ENCODE results near the gene TCF7L2.

Gene TCF7L2

GRCh38 chr10:113144576-113144975 lies 194.5 kb downstream of the TCF7L2 start:
- Histone ChIP-seq H3K79me1 (replicated peaks; ENCODE audit: low read length, poor library complexity, severe bottlenecking) (peaks cover 46% of the 10 kb centered on the region), H2AFZ (ENCODE audit: low read depth, low read length) (no peak overlapping the region), H3K4me1 (ENCODE audit: control insufficient read depth, insufficient read depth, low read depth, low read length) (peaks cover 4% of the 10 kb centered on the region), H2BK120ac (ENCODE audit: low read depth, low read length) (no peak overlapping the region), H2BK12ac (ENCODE audit: low read length in 2 of 2) (no peak overlapping the region), H3K9me3 (ENCODE audit: control insufficient read depth, low read length) (no peaks in the 10 kb centered on the region), H3K4ac (ENCODE audit: low read depth in 1 of 2, low read length in 2 of 2) (no peak overlapping the region), H2BK5ac (ENCODE audit: low read depth, low read length, poor library complexity, severe bottlenecking) (no peak overlapping the region), H3K27ac (ENCODE audit: low read length, poor library complexity, severe bottlenecking) (no peak overlapping the region), H3K23ac (ENCODE audit: low read length in 2 of 2) (no peak overlapping the region), H3K4me2 (ENCODE audit: low read length, poor library complexity, severe bottlenecking) (no peak overlapping the region), H3K4me3 (ENCODE audit: insufficient read depth in 1 of 2, low read depth in 1 of 2, low read length in 2 of 2) (no peak overlapping the region), H3K36me3 (ENCODE audit: control insufficient read depth in 1 of 2, insufficient read depth in 2 of 2, low read depth in 1 of 2, low read length in 2 of 2) (peaks cover 36 to 84% of the 10 kb centered on the region in 2 experiments), H3K9ac (ENCODE audit: low read length) (no peak overlapping the region), H4K8ac (ENCODE audit: low read length) (no peak overlapping the region), H2AK5ac (ENCODE audit: low read length, severe bottlenecking) (no peak overlapping the region), H2BK15ac (ENCODE audit: low read depth, poor library complexity, severe bottlenecking) (no peak overlapping the region), H4K91ac (ENCODE audit: low read length) (no peak overlapping the region), H3K14ac (ENCODE audit: low read length in 2 of 2) (no peak overlapping the region), H3K27me3 (ENCODE audit: control insufficient read depth in 1 of 2, insufficient read depth in 1 of 2, low read length in 2 of 2) (no peaks in the 10 kb centered on the region), H3K18ac (ENCODE audit: low read depth in 1 of 2, low read length in 2 of 2) (no peak overlapping the region)
- WGBS, result 98% methylated on average over 5 of the region's 5 CpGs
- no peak for DNase-seq

DNA sequence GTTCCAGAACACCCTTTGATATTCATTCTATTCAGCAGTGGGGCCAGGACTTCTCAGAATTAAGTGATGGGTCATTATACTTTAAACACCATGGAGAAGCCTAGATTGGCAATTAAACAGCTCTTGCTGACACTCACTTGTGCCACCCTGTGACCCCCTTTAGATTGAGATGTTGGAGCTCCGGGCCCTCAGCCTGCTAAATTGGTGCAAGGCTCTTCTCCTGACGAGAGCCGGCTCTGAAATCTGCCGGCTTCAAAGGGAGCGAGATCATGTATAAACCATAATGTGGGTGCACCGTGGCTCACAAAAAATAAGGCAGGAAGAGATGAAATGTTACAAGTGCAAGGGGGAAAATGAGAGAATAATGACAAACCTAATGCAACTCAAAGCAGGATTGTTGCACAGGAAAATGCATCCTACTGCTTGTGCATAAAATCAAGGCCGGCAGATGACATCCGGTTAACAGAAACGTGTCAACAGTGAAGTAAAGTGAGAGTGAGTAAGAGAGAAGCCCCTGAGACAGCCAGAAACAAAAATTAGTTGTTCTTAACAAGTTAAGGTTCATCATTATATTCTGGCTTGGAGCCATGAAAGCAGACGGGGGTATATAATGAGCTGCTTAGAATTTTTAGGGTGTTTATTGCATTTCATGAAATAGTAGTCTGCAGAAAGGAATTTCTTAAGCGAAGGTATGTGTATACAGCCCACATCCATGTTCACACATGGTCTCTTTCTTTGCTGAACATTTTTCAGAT lies 198.2 kb downstream of the TCF7L2 start:
- H3K23ac ChIP-seq (ENCODE audit: low read length in 2 of 2), result no peak overlapping the region
- peaks cover 44 to 100% of the 10 kb centered on the region in 2 experiments for H3K36me3 ChIP-seq (ENCODE audit: control insufficient read depth in 1 of 2, insufficient read depth in 2 of 2, low read depth in 1 of 2, low read length in 2 of 2)
- no peak overlapping the region for H3K4ac ChIP-seq (ENCODE audit: low read depth in 1 of 2, low read length in 2 of 2)
- no peaks in the 10 kb centered on the region for H3K27me3 ChIP-seq (ENCODE audit: control insufficient read depth in 1 of 2, insufficient read depth in 1 of 2, low read length in 2 of 2)
- DNase-seq, result no peak
- H3K4me3 ChIP-seq (ENCODE audit: insufficient read depth in 1 of 2, low read depth in 1 of 2, low read length in 2 of 2), result no peak overlapping the region
- no peak overlapping the region for H3K14ac ChIP-seq (ENCODE audit: low read length in 2 of 2)
- no peaks in the 10 kb centered on the region for H3K9me3 ChIP-seq (ENCODE audit: control insufficient read depth, low read length)
- no peak overlapping the region for H4K91ac ChIP-seq (ENCODE audit: low read length)
- H2AK5ac ChIP-seq (ENCODE audit: low read length, severe bottlenecking), result no peak overlapping the region
- peaks cover 48% of the 10 kb centered on the region for H3K79me1 ChIP-seq (replicated peaks; ENCODE audit: low read length, poor library complexity, severe bottlenecking)
- H3K4me1 ChIP-seq (ENCODE audit: control insufficient read depth, insufficient read depth, low read depth, low read length), result no peaks in the 10 kb centered on the region
- no peak overlapping the region for H2BK5ac ChIP-seq (ENCODE audit: low read depth, low read length, poor library complexity, severe bottlenecking)
- no peak overlapping the region for H2BK120ac ChIP-seq (ENCODE audit: low read depth, low read length)
- no peak overlapping the region for H3K27ac ChIP-seq (ENCODE audit: low read length, poor library complexity, severe bottlenecking)
- no peak overlapping the region for H3K4me2 ChIP-seq (ENCODE audit: low read length, poor library complexity, severe bottlenecking)
- 95% methylated on average over 11 of the region's 11 CpGs for WGBS
- no peak overlapping the region for H4K8ac ChIP-seq (ENCODE audit: low read length)
- H2BK15ac ChIP-seq (ENCODE audit: low read depth, poor library complexity, severe bottlenecking), result no peak overlapping the region
- no peak overlapping the region for H2AFZ ChIP-seq (ENCODE audit: low read depth, low read length)
- no peak overlapping the region for H3K9ac ChIP-seq (ENCODE audit: low read length)
- H2BK12ac ChIP-seq (ENCODE audit: low read length in 2 of 2), result no peak overlapping the region
- no peak overlapping the region for H3K18ac ChIP-seq (ENCODE audit: low read depth in 1 of 2, low read length in 2 of 2)

DNA sequence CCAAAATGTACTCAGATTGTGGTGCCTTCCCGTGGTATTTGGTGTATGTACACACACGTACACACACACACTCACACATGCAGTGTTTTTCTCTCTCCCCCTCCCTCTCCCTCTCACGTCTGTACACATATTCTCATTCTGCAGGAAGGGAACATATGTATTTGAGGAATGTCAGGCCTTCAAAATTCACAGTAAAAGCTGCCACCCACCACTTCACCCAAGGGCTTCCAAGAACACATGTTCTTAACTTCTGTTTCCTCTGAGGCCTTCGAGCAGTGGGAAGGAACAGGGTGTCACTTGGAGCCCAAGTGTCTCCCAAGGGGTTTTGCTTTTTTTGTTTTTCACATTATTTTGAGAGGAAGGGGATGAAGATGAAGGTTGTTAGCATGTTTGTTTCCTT lies 198.9 kb downstream of the TCF7L2 start:
- Histone ChIP-seq H3K4me3 (ENCODE audit: insufficient read depth in 1 of 2, low read depth in 1 of 2, low read length in 2 of 2) (no peak overlapping the region), H2BK5ac (ENCODE audit: low read depth, low read length, poor library complexity, severe bottlenecking) (no peak overlapping the region), H4K91ac (ENCODE audit: low read length) (no peak overlapping the region), H3K23ac (ENCODE audit: low read length in 2 of 2) (no peak overlapping the region), H3K9me3 (ENCODE audit: control insufficient read depth, low read length) (no peaks in the 10 kb centered on the region), H3K9ac (ENCODE audit: low read length) (no peak overlapping the region), H2BK12ac (ENCODE audit: low read length in 2 of 2) (no peak overlapping the region), H3K79me1 (replicated peaks; ENCODE audit: low read length, poor library complexity, severe bottlenecking) (peaks cover 53% of the 10 kb centered on the region), H2BK15ac (ENCODE audit: low read depth, poor library complexity, severe bottlenecking) (no peak overlapping the region), H2AFZ (ENCODE audit: low read depth, low read length) (no peak overlapping the region), H3K27ac (ENCODE audit: low read length, poor library complexity, severe bottlenecking) (no peak overlapping the region), H3K18ac (ENCODE audit: low read depth in 1 of 2, low read length in 2 of 2) (no peak overlapping the region), H3K14ac (ENCODE audit: low read length in 2 of 2) (no peak overlapping the region), H2AK5ac (ENCODE audit: low read length, severe bottlenecking) (no peak overlapping the region), H3K4me1 (ENCODE audit: control insufficient read depth, insufficient read depth, low read depth, low read length) (no peaks in the 10 kb centered on the region), H3K27me3 (ENCODE audit: control insufficient read depth in 1 of 2, insufficient read depth in 1 of 2, low read length in 2 of 2) (no peaks in the 10 kb centered on the region), H4K8ac (ENCODE audit: low read length) (no peak overlapping the region), H2BK120ac (ENCODE audit: low read depth, low read length) (no peak overlapping the region), H3K36me3 (ENCODE audit: control insufficient read depth in 1 of 2, insufficient read depth in 2 of 2, low read depth in 1 of 2, low read length in 2 of 2) (peaks cover 47 to 100% of the 10 kb centered on the region in 2 experiments), H3K4me2 (ENCODE audit: low read length, poor library complexity, severe bottlenecking) (no peak overlapping the region), H3K4ac (ENCODE audit: low read depth in 1 of 2, low read length in 2 of 2) (no peak overlapping the region)
- no peak for DNase-seq
- 89% methylated on average over 3 of the region's 4 CpGs for WGBS

- H3K79me1 ChIP-seq (replicated peaks; ENCODE audit: low read length, poor library complexity, severe bottlenecking), result peaks cover 52% of the 10 kb centered on the region
- peaks cover 46 to 100% of the 10 kb centered on the region in 2 experiments for H3K36me3 ChIP-seq (ENCODE audit: control insufficient read depth in 1 of 2, insufficient read depth in 2 of 2, low read depth in 1 of 2, low read length in 2 of 2)
- 100% methylated on average over 3 of the region's 3 CpGs for WGBS
- H3K18ac ChIP-seq (ENCODE audit: low read depth in 1 of 2, low read length in 2 of 2), result no peak overlapping the region
- no peak overlapping the region for H2BK120ac ChIP-seq (ENCODE audit: low read depth, low read length)
- H3K23ac ChIP-seq (ENCODE audit: low read length in 2 of 2), result no peak overlapping the region
- peaks cover 1% of the 10 kb centered on the region for H3K4me1 ChIP-seq (ENCODE audit: control insufficient read depth, insufficient read depth, low read depth, low read length)
- no peak overlapping the region for H3K14ac ChIP-seq (ENCODE audit: low read length in 2 of 2)
- H3K27me3 ChIP-seq (ENCODE audit: control insufficient read depth in 1 of 2, insufficient read depth in 1 of 2, low read length in 2 of 2), result no peaks in the 10 kb centered on the region
- no peak overlapping the region for H3K4me3 ChIP-seq (ENCODE audit: insufficient read depth in 1 of 2, low read depth in 1 of 2, low read length in 2 of 2)
- no peaks in the 10 kb centered on the region for H3K9me3 ChIP-seq (ENCODE audit: control insufficient read depth, low read length)
- no peak overlapping the region for H2AK5ac ChIP-seq (ENCODE audit: low read length, severe bottlenecking)
- no peak overlapping the region for H2BK12ac ChIP-seq (ENCODE audit: low read length in 2 of 2)
- DNase-seq, result no peak
- H4K8ac ChIP-seq (ENCODE audit: low read length), result no peak overlapping the region
- H2BK5ac ChIP-seq (ENCODE audit: low read depth, low read length, poor library complexity, severe bottlenecking), result no peak overlapping the region
- H3K4ac ChIP-seq (ENCODE audit: low read depth in 1 of 2, low read length in 2 of 2), result no peak overlapping the region
- no peak overlapping the region for H2BK15ac ChIP-seq (ENCODE audit: low read depth, poor library complexity, severe bottlenecking)
- H3K4me2 ChIP-seq (ENCODE audit: low read length, poor library complexity, severe bottlenecking), result no peak overlapping the region
- H3K27ac ChIP-seq (ENCODE audit: low read length, poor library complexity, severe bottlenecking), result no peak overlapping the region
- H2AFZ ChIP-seq (ENCODE audit: low read depth, low read length), result no peak overlapping the region
- no peak overlapping the region for H3K9ac ChIP-seq (ENCODE audit: low read length)
- no peak overlapping the region for H4K91ac ChIP-seq (ENCODE audit: low read length)
Observed at GRCh38 chr10:113149626-113150025, 199.6 kb downstream of the TCF7L2 start.
